ENCODE data around the gene STXBP5.

The STXBP5 gene

GRCh38 chr6:147384737-147385710 lies 180.8 kb downstream of the STXBP5 start:
- no peak for DNase-seq

- no peak for DNase-seq
Observed at GRCh38 chr6:147389463-147389862, 185.2 kb downstream of the STXBP5 start.

GRCh38 chr6:147390909-147391536 lies 186.8 kb downstream of the STXBP5 start:
- no peak for DNase-seq

- no peak for DNase-seq
Observed at GRCh38 chr6:147392917-147393625, 188.9 kb downstream of the STXBP5 start.

- no peak for DNase-seq
Observed at GRCh38 chr6:147395158-147395557, 190.9 kb downstream of the STXBP5 start.

- DNase-seq = no peak
Observed at GRCh38 chr6:147397306-147397705, 193.1 kb downstream of the STXBP5 start.

- no peak for DNase-seq
Observed at GRCh38 chr6:147400968-147401367, 196.8 kb downstream of the STXBP5 start.

GRCh38 chr6:147401779-147402178 lies 197.6 kb downstream of the STXBP5 start:
- DNase-seq = no peak

- DNase-seq = no peak
Observed at GRCh38 chr6:147406783-147407182, 202.6 kb downstream of the STXBP5 start.

- no peak for DNase-seq
Observed at GRCh38 chr6:147407571-147407970, 203.4 kb downstream of the STXBP5 start.

GRCh38 chr6:147416622-147417021 lies 212.4 kb downstream of the STXBP5 start:
- no peak for DNase-seq

GRCh38 chr6:147417954-147418353 lies 213.7 kb downstream of the STXBP5 start:
- no peak for DNase-seq

- DNase-seq = no peak
Observed at GRCh38 chr6:147418523-147418922, 214.3 kb downstream of the STXBP5 start.

GRCh38 chr6:147421903-147422302 lies 217.7 kb downstream of the STXBP5 start:
- no peak for DNase-seq

- no peak for DNase-seq
Observed at GRCh38 chr6:147423111-147423510, 218.9 kb downstream of the STXBP5 start.

GRCh38 chr6:147429794-147430193 lies 225.6 kb downstream of the STXBP5 start:
- DNase-seq = no peak

GRCh38 chr6:147430811-147431210 lies 226.6 kb downstream of the STXBP5 start:
- no peak for DNase-seq

- no peak for DNase-seq
Observed at GRCh38 chr6:147434076-147434475, 229.9 kb downstream of the STXBP5 start.

- DNase-seq = no peak
Observed at GRCh38 chr6:147434516-147434915, 230.3 kb downstream of the STXBP5 start.

GRCh38 chr6:147437615-147438014 lies 233.4 kb downstream of the STXBP5 start:
- DNase-seq = no peak

- no peak for DNase-seq
Observed at GRCh38 chr6:147438758-147439528, 234.7 kb downstream of the STXBP5 start.

Data from activated CD8-positive, alpha-beta memory T cell treated with anti-CD3 and anti-CD28 coated beads, Interleukin-2, amount 50 U/mL, for 48 hours (primary cell).